ENCODE measurements around the gene MYOF. TPM values are rescaled to one million over a fixed set of nuclear protein-coding genes. Genes with fewer than 3 reads are reported as not detected.

Gene MYOF
- total and polyA plus RNA-seq, 9 of the 15 experiments (the other 6 are each of a cell fraction or from before 2014, with no cell fraction given) = 0.06 to 0.27 TPM; not detected in 7

DNA sequence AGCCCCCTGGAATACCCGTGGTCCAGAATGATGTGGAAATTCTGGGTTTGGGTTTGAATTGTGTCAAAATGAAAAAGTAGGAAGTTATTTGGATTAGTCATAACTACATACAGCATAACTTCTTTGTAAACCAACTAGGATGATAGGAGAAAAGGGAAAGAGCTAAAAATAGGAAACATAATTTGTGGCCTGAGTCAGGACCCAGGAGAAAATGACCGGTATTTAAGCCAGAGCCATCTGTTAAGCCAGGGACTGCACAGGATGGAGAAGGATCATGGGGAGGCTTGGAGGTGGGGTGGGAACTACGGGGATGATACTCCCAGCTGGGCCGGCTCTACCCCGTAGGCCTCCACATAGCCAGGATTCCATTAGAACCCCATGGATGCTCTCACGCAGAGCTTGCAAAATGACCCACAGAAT, 98.6 kb downstream of the MYOF start:
- 0% methylated on average over 6 of the region's 6 CpGs for WGBS (ENCODE audit: insufficient coverage, low coverage, missing lambda C conversion rate)
- no peak for TF ChIP-seq SREBF1 (IDR thresholded peaks at IDR 0.05; ENCODE audit: borderline replicate concordance, low read depth, low read length)
- no peak for TF ChIP-seq ELF1 (tag; IDR thresholded peaks at IDR 0.05)
- no peak for TF ChIP-seq ZNF408 (CRISPR knock-in tag; IDR thresholded peaks at IDR 0.05; ENCODE audit: low read depth)
- TF ChIP-seq MECOM (CRISPR knock-in tag; IDR thresholded peaks at IDR 0.05) = no peak
- TF ChIP-seq, protein P1, sequence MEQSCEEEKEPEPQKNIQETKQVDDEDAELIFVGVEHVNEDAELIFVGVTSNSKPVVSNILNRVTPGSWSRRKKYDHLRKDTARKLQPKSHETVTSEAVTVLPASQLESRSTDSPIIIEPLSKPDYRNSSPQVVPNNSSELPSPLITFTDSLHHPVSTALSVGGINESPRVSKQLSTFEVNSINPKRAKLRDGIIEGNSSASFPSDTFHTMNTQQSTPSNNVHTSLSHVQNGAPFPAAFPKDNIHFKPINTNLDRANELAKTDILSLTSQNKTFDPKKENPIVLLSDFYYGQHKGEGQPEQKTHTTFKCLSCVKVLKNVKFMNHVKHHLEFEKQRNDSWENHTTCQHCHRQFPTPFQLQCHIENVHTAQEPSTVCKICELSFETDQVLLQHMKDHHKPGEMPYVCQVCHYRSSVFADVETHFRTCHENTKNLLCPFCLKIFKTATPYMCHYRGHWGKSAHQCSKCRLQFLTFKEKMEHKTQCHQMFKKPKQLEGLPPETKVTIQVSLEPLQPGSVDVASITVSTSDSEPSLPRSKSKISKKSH (CRISPR knock-in tag; IDR thresholded peaks at IDR 0.05) = no peak
- TF ChIP-seq TOE1 (IDR thresholded peaks at IDR 0.05; ENCODE audit: borderline replicate concordance) = no peak
- TF ChIP-seq TOE1 (CRISPR knock-in tag; IDR thresholded peaks at IDR 0.05; ENCODE audit: borderline replicate concordance, low read depth) = no peak
- TF ChIP-seq NFE2 (IDR thresholded peaks at IDR 0.05; ENCODE audit: low read depth) = no peak
- intact Hi-C loops (cut with micrococcal nuclease) (no loop called here), in situ Hi-C loops (cut with MboI) (loop anchor here (5.0 kb wide), 1 partner anchor 99 kb away; the partner anchor contains the start of gene MYOF)
- Histone ChIP-seq H2AFZ (ENCODE audit: low read depth, low read length) (no peak overlapping the region), H3K4me1 (replicated peaks in 1 of 2; ENCODE audit: control insufficient read depth in 2 of 2, insufficient read depth in 2 of 2, low read length in 2 of 2) (no peaks in the 10 kb centered on the region), H3K9ac (ENCODE audit: insufficient read depth in 1 of 2, low read depth in 2 of 2, low read length in 2 of 2) (no peak overlapping the region), H3K4me2 (ENCODE audit: insufficient read depth, low read length) (no peak overlapping the region), H3K27ac (ENCODE audit: extremely low read depth, low read depth, low read length) (no peak overlapping the region), H3K36me3 (ENCODE audit: control insufficient read depth, insufficient read depth, low read length) (no peaks in the 10 kb centered on the region), H3K9me1 (ENCODE audit: control insufficient read depth, insufficient read depth, low read length) (no peaks in the 10 kb centered on the region), H4K20me1 (replicated peaks; ENCODE audit: control insufficient read depth, insufficient read depth, low read length) (no peaks in the 10 kb centered on the region), H3K9me3 (replicated peaks; ENCODE audit: control insufficient read depth, insufficient read depth, low read depth, low read length) (no peaks in the 10 kb centered on the region), H3K4me3 (no peak overlapping the region), H3K27me3 (ENCODE audit: control insufficient read depth in 2 of 2, insufficient read depth in 2 of 2, low read length in 2 of 2) (peaks cover 0 to 32% of the 10 kb centered on the region in 2 experiments; a peak in 2 of 5 replicates), H3K79me2 (ENCODE audit: control insufficient read depth, insufficient read depth, low read length) (no peaks in the 10 kb centered on the region)
- no peak for FAIRE-seq
- BruUV-seq (replicated peaks) = no TSS peak
- ATAC-seq = no peak
- POLR2A ChIA-PET = no interaction called here
- DNase-seq (ENCODE audit: extremely low read depth in 1 of 4, low spot score in 3 of 4) = no peak
- CTCF ChIA-PET (ENCODE audit: low intra/inter-chr PET ratio) = no interaction called here

All from K562 (cell line).